HK-2 (cell line): ENCODE data around the gene BICD2.
A peak's percentile ranks its signal among the peaks of the same experiment; 100 is the strongest.

Experiments
- DNase-seq: peaks from one replicate; pipeline ENCODE4 v3.0.0-alpha.2; 2018; ENCODE audit not compliant: unreplicated experiment

Gene BICD2

DNA sequence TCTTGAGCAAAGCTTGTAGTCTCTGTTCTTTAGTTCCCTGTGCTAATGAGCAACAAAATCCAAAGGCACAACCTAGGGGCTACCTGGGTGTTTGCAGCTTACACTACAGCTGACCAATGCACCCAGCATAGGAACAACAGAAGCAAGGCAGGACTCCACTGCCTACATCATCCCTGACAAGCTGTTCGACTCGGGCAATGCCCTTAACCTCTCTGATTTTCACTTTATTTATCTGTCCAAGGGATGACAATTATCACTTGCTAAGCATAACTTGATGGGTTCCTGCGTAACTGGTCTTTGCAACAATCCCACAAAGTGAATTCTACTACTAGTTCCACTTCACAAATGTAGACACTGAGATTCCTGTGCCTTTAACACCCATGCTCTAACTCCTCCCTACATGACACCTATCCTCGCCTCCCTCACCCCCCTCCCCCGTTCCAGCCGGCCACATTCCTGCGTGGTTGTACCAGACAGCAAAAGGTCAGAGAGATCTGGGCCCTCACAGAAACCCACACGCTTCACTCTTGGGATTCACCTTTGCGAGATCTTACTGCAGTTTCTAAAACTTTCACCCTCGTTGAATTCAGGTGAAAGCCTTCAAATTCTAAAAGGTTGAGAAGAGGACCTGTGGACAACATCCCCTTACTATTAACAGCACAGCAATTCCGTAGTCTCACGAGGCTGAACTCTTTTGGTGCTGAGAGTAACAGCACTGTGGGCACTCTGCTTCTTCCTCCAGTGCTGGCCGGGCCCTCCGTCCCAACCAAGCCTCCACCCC, 95.7 kb downstream of the BICD2 start:
- peak; percentile 76 for DNase-seq

DNA sequence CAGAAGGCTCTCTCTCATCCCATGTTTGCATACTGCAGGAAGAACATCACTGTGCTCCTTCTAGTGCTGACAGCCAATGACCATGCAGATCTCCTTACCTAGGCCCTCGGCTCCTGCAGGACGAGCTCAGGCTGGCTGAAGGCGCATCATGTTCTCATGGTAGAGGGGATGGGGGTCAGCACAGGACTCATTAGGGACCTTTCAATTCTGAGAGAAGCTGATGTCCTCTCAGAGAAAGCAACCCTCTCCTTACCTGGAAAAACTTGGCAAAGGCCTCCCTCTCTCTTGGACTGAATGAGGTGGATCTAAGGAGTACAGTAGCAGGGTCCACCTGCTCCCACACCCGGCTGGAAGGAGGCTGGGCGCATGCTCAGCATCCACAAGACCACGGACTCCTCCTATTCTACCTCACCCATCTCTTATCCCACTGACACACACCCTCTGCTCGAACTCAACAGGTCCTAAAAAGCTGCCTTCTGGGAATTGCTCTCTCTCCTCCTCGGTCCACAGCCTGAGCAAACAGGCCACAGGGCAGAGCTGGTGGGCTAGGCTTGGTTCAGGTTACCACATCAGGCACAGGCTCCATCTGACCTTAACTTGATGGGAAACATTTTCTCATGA, 97.6 kb downstream of the BICD2 start:
- no peak for DNase-seq

DNA sequence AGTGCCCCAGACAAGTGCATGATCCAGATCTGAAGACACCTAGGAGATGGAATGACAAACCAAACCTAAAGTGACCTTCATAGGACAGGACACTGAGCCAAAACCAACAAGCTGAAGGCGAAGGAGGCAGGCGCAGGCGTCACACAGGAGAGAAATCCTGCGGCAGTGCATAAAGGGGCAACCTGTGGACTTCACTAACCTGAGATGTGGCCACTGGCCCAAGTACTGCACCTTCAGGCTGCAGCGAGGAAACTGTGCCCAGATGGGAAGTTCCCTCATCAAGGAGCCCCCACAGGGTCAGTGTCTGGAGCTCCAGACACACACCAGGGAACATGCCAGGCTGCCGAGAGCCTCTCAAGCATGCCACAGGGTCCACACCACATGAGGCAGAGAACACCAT, 98.4 kb downstream of the BICD2 start:
- DNase-seq: no peak

DNA sequence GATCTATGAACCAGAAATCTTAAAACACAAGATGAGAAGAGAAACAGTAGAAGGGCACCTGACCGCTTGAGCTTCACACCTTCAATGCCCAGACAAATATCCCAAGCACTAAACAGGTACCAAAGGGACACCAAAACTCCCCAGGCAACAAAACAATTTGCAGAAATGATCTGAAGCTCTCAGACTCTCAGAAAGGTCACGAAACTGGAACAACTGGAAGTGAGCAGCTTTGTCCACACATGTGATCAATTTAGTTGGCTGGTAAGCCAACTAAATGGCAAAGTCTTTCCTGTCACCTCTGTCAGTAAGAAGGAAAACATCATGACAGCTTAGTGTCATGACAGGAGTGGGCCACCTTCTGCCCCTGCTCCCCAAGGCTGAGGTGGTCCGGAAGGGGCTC, 98.8 kb downstream of the BICD2 start:
- no peak for DNase-seq

DNA sequence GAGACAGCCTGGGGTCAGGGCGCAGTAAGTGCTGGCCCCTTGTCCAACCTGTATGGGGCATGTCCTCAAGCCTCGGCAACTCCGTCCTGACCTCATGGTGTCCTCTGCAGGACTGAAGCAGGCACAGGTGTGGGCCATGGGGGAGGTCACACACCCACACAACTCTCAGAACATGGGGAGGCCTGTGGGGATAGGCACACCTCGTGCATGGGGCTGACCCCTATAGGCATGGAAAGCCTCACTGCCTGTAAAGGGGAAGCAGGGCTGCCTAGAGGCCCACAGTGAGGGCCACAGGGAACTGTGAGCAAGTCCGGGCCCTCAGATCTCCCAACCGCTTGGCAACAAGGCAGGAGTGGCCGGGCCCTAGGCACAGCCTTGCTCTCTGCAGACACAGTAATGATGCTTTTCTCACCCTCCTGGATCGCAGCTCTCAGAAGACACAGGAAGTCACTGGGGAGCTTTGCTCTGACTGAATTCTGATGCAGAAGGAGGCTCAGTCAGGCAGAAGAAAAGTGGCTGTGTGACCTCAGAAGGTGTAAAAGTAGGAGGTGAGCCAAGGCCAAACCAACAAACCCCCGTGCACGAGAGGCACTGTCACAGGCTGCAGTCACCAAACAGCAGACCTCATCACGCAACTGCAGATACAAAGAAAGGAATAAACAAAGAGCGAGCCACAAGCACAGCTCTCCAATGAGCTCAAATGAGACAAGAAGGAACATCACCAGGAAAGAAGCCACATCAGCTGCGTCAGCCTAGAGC, 100.1 kb downstream of the BICD2 start:
- no peak for DNase-seq

DNA sequence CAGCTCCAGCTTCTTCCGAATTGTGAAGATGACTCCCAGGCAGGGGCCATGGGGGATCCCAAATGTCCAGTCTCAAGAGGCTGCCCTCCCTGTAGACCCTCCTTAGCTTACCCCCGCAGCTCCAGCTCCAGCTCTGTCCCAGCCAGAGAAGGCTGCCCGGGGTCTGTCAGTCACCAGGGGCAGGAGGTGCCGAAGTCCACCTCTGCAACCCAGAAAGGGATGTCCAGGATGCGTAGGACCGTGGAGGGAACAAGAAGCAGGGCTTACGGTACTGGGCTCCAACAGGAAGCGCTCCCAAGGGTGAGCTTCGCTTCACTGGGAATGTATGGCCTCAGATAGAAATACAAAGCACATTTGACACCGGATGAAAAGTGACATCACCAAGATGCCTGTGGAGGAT, 100.7 kb downstream of the BICD2 start:
- no peak for DNase-seq

DNA sequence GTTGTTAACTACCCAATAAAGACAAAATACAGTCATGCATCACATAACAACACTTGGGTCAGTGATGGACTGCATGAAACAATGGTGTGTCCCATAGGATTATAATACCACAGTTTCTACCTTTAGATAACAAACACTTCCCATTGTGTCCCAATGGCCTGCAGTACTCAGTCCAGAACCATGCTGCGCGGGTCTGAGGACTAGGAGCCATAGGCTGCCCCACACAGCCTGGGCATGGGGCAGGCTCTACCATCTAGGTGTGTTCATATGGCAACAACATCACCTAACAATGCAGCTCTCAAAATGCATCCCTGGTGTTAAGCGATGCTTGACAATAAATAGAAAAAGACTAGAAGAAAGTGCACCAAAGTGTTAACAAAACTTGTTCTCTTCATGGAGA, 101.5 kb downstream of the BICD2 start:
- DNase-seq: no peak

DNA sequence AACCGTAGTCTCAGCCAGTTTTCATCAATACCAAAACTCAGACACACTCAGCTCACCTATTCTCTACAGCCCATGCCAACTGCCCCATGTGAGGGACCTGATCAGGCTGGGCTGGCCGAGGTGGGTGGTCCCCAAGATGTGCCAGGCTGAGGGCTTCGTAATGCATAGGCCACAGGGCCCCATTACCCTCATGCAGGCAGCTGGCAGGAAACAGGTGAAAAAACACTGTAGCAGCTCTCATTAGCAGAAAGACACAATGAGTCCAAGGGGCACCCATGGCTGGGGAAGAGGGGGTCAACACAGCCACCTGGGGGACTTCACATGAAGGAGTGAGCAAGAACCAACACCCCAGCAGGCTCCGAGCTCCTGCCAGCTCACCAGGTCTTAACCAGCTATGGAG, 102.9 kb downstream of the BICD2 start:
- DNase-seq: no peak
